ENCODE data around the gene PSMF1. TPM values are rescaled to one million over a fixed set of nuclear protein-coding genes. Genes with fewer than 3 reads are reported as not detected.

Gene PSMF1
- total and polyA plus RNA-seq, 9 donors, result 33.4 to 163 (median 127) TPM

- 81 to 98% (median 85%) methylated on average over 1 of the region's 1 CpG for WGBS, 3 donors
These were observed 9.4 kb downstream of the PSMF1 start for GRCh38 chr20:1127840-1128239.

GRCh38 chr20:1130058-1130694, 11.8 kb downstream of the PSMF1 start:
- no peak overlapping the region for H3K27ac ChIP-seq
- TF ChIP-seq CTCF (IDR thresholded peaks at IDR 0.05), result no peak
- TF ChIP-seq POLR2A (IDR thresholded peaks at IDR 0.05), result no peak
- TF ChIP-seq EP300 (IDR thresholded peaks at IDR 0.05), result no peak
- no peaks in the 10 kb centered on the region for H3K9me3 ChIP-seq
- no peak overlapping the region for H3K4me3 ChIP-seq
- no peaks in the 10 kb centered on the region for H3K27me3 ChIP-seq
- WGBS, 3 donors, result 91 to 93% (median 92%) methylated on average over 4 of the region's 4 CpGs
- no peaks in the 10 kb centered on the region for H3K4me1 ChIP-seq (ENCODE audit: insufficient read depth)
- intact Hi-C loops (cut with DNase I), result no loop called here
- H3K36me3 ChIP-seq, result no peaks in the 10 kb centered on the region
- DNase-seq, result no peak

More at GRCh38 chr20:1127840-1128239, 9.4 kb downstream of the PSMF1 start:
- TF ChIP-seq CTCF (IDR thresholded peaks at IDR 0.05) (no peak), EP300 (IDR thresholded peaks at IDR 0.05) (no peak), POLR2A (IDR thresholded peaks at IDR 0.05) (no peak)
- Histone ChIP-seq H3K9me3 (no peaks in the 10 kb centered on the region), H3K4me1 (ENCODE audit: insufficient read depth) (no peaks in the 10 kb centered on the region), H3K4me3 (no peak overlapping the region), H3K27me3 (no peaks in the 10 kb centered on the region), H3K36me3 (no peaks in the 10 kb centered on the region), H3K27ac (no peak overlapping the region)
- intact Hi-C loops (cut with DNase I), result loop anchor here in 1 of 4 donors (5.0 kb wide), 1 partner anchor 1924 kb away; no protein-coding TSS in a partner anchor
- no peak for DNase-seq

- TF ChIP-seq POLR2A (IDR thresholded peaks at IDR 0.05) (no peak), CTCF (IDR thresholded peaks at IDR 0.05) (no peak), EP300 (IDR thresholded peaks at IDR 0.05) (no peak)
- intact Hi-C loops (cut with DNase I), result no loop called here
- no peak for DNase-seq
- Histone ChIP-seq H3K9me3 (no peaks in the 10 kb centered on the region), H3K4me3 (no peak overlapping the region), H3K27ac (no peak overlapping the region), H3K4me1 (ENCODE audit: insufficient read depth) (no peaks in the 10 kb centered on the region), H3K36me3 (no peaks in the 10 kb centered on the region), H3K27me3 (no peaks in the 10 kb centered on the region)
- 86 to 95% (median 94%) methylated on average over 5 of the region's 5 CpGs for WGBS, 3 donors
These were observed 12.4 kb downstream of the PSMF1 start for GRCh38 chr20:1130847-1131246.

- no peak for DNase-seq
- no peak overlapping the region for H3K4me3 ChIP-seq
- H3K9me3 ChIP-seq, result no peaks in the 10 kb centered on the region
- no peaks in the 10 kb centered on the region for H3K36me3 ChIP-seq
- no peaks in the 10 kb centered on the region for H3K27me3 ChIP-seq
- no peak for TF ChIP-seq POLR2A (IDR thresholded peaks at IDR 0.05)
- TF ChIP-seq CTCF (IDR thresholded peaks at IDR 0.05), result no peak
- no peak for TF ChIP-seq EP300 (IDR thresholded peaks at IDR 0.05)
- intact Hi-C loops (cut with DNase I), result no loop called here
- WGBS, 3 donors, result 96 to 98% (median 98%) methylated on average over 3 of the region's 3 CpGs
- H3K27ac ChIP-seq, result no peak overlapping the region
- H3K4me1 ChIP-seq (ENCODE audit: insufficient read depth), result no peaks in the 10 kb centered on the region
These were observed 13.0 kb downstream of the PSMF1 start for GRCh38 chr20:1131354-1131753.

All from ovary (tissue), 9 donors.